Prostate gland (tissue), 2 donors: Measurements from ENCODE around the gene SLC25A36. TPM values are rescaled to one million over a fixed set of nuclear protein-coding genes. Genes with fewer than 3 reads are reported as not detected.
"Not testable (repeated sequence)": the region's sequence is repeated elsewhere in the genome, so short reads cannot be mapped to it uniquely, and the experiment has no call there.

Source experiments
- DNase-seq: peaks from one replicate; pipeline ENCODE4 v3.0.0-alpha.2; 2019; ENCODE audit warnings: low spot score
- H3K27ac ChIP-seq, 2 donors: fragments of 200-600 bp; sonication (generic); 2 replicates each; pipeline ENCODE4 v1.5.1; 2017 to 2019
- H3K27me3 ChIP-seq: fragments of 200-600 bp; sonication (generic); replicated peaks from 2 replicates; pipeline ENCODE4 v1.5.1; 2019; ENCODE audit not compliant: insufficient read depth
- H3K36me3 ChIP-seq, 2 donors: fragments of 200-600 bp; sonication (generic); 1 replicate in 1 of 2; 2 replicates in 1 of 2; pipeline versions ENCODE4 v1.5.1 to v1.8.1; 2017 to 2019
- H3K4me1 ChIP-seq: fragments of 200-600 bp; sonication (generic); replicated peaks from 2 replicates; pipeline ENCODE4 v1.5.1; 2019
- H3K4me3 ChIP-seq, 2 donors: fragments of 200-600 bp; sonication (generic); 2 replicates each; pipeline ENCODE4 v1.5.1; 2017 to 2019
- H3K9me3 ChIP-seq: fragments of 200-600 bp; sonication (generic); 2 replicates; pipeline ENCODE4 v1.5.1; 2017
- POLR2A ChIP-seq: fragments of 450-650 bp; IDR thresholded peaks from one replicate; pipeline ENCODE4 v1.6.1; 2016; ENCODE audit warnings: antibody characterized with exemption, mild to moderate bottlenecking
- POLR2AphosphoS5 ChIP-seq: sonication (generic); formaldehyde crosslinking; IDR thresholded peaks from one replicate; pipeline ENCODE4 v1.6.1; 2017; ENCODE audit warnings: antibody characterized with exemption
- WGBS: methylation state at CpG from one replicate; pipeline ENCODE4 v1.1.5; 2018; 5-methylcytosine and 5-hydroxymethylcytosine counted together
- intact Hi-C: fragments of 100-400 bp; cut with DNase I; formaldehyde crosslinking; loops from one replicate; pipeline ENCODE4 v1.14.2; 2022
- total RNA-seq, 2 donors: library from RNA; depleted of rRNA; stranded (reverse); fragments of >200 nt; gene quantifications; one replicate each; pipeline ENCODE4 v1.1.0, GENCODE V29; 2016
- TF ChIP-seq, protein P1 (sequence below), 4 experiments: fragments of 200-600 bp in 2 of 4; fragments of 450-650 bp in 2 of 4; sonication (generic) in 2 of 4; IDR thresholded peaks; 1 replicate in 3 of 4; 2 replicates in 1 of 4; pipeline ENCODE4 v1.5.1; 2016 to 2019; ENCODE audit warnings: antibody characterized with exemption in 4 of 4, mild to moderate bottlenecking in 2 of 4, moderate library complexity in 2 of 4

Gene SLC25A36
- total RNA-seq, 2 donors from 2014 or later = 91.0 to 93.9 TPM

- Histone ChIP-seq H3K27me3 (no peaks in the 10 kb centered on the region), H3K4me1 (no peaks in the 10 kb centered on the region), H3K27ac (no peak overlapping the region), H3K4me3 (no peak overlapping the region), H3K36me3 (no peaks in the 10 kb centered on the region), H3K9me3 (no peaks in the 10 kb centered on the region)
- 57% methylated on average over 4 of the region's 4 CpGs for WGBS
- intact Hi-C loops = loop anchor here (1.0 kb wide), 1 partner anchor 93 kb away; no protein-coding TSS in a partner anchor
- no peak for DNase-seq
- no peak for TF ChIP-seq POLR2AphosphoS5
- TF ChIP-seq POLR2A = no peak
- TF ChIP-seq, protein P1, sequence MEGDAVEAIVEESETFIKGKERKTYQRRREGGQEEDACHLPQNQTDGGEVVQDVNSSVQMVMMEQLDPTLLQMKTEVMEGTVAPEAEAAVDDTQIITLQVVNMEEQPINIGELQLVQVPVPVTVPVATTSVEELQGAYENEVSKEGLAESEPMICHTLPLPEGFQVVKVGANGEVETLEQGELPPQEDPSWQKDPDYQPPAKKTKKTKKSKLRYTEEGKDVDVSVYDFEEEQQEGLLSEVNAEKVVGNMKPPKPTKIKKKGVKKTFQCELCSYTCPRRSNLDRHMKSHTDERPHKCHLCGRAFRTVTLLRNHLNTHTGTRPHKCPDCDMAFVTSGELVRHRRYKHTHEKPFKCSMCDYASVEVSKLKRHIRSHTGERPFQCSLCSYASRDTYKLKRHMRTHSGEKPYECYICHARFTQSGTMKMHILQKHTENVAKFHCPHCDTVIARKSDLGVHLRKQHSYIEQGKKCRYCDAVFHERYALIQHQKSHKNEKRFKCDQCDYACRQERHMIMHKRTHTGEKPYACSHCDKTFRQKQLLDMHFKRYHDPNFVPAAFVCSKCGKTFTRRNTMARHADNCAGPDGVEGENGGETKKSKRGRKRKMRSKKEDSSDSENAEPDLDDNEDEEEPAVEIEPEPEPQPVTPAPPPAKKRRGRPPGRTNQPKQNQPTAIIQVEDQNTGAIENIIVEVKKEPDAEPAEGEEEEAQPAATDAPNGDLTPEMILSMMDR (IDR thresholded peaks at IDR 0.05) = no peak
Measured at GRCh38 chr3:141011997-141012262, 70.3 kb downstream of the SLC25A36 start.

DNA sequence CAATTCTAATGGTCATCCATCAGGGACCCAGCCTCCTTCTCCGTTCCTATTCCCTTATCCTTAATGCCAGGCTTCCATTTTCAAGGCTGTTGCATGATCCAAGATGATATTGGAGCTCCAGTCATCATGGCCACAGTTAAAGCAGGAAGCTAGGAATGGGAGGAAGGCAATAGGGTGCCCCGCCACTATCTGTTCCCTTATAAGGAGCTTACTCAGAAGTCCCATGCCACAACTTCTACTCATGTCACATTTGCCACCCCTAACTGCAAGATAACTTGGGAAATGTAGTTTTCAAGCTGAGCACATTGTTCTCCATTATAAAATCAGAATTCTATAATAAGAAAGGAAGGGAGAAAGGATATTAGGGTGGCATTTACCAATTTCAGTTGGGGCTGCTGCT, 70.9 kb downstream of the SLC25A36 start:
- H3K36me3 ChIP-seq = no peaks in the 10 kb centered on the region
- WGBS = 96% methylated on average over 2 of the region's 2 CpGs

DNA sequence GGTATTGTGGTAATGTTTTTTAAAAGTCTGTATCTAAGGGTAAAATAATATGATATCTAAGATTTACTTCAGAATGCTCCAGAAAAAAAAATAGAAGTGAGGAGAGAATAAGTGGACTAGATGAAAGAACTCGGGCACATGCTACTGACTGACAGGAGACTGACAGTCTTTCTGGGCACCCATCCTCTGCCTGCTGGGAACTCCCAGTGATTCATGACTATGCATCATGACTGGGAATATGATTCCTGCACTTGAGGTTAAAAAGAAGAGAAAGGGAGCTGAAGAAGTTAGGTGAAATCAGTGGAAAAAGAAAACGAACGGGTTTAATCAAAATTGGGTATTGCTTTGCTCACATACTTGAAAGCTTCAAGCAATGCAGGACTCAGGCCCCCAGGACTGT, 73.8 kb downstream of the SLC25A36 start:
- H3K9me3 ChIP-seq = no peaks in the 10 kb centered on the region
- no peak for TF ChIP-seq POLR2A
- no peak for TF ChIP-seq POLR2AphosphoS5
- TF ChIP-seq, protein P1 (IDR thresholded peaks at IDR 0.05) = no peak
- no peaks in the 10 kb centered on the region for H3K4me1 ChIP-seq
- intact Hi-C loops = no loop called here
- no peak overlapping the region for H3K4me3 ChIP-seq
- no peak for DNase-seq
- WGBS = 89% methylated on average over 3 of the region's 3 CpGs
- no peaks in the 10 kb centered on the region for H3K36me3 ChIP-seq
- H3K27me3 ChIP-seq = no peaks in the 10 kb centered on the region
- H3K27ac ChIP-seq = no peak overlapping the region

More for the DNA sequence above, 70.9 kb downstream of the SLC25A36 start:
- no peaks in the 10 kb centered on the region for H3K9me3 ChIP-seq
- no peak overlapping the region for H3K4me3 ChIP-seq
- H3K27ac ChIP-seq = no peak overlapping the region
- no peaks in the 10 kb centered on the region for H3K27me3 ChIP-seq
- intact Hi-C loops = loop anchor here (1.0 kb wide), 1 partner anchor 93 kb away; no protein-coding TSS in a partner anchor
- TF ChIP-seq POLR2AphosphoS5 = no peak
- no peak for TF ChIP-seq POLR2A
- TF ChIP-seq, protein P1 (IDR thresholded peaks at IDR 0.05) = no peak
- no peaks in the 10 kb centered on the region for H3K4me1 ChIP-seq
- no peak for DNase-seq

GRCh38 chr3:141017366-141018322, 76.0 kb downstream of the SLC25A36 start:
- H3K36me3 ChIP-seq, H3K4me1 ChIP-seq, intact Hi-C loops, H3K27ac ChIP-seq, H3K27me3 ChIP-seq, H3K9me3 ChIP-seq, H3K4me3 ChIP-seq, DNase-seq: not testable (repeated sequence)
- 81% methylated on average over 21 of the region's 23 CpGs for WGBS

DNA sequence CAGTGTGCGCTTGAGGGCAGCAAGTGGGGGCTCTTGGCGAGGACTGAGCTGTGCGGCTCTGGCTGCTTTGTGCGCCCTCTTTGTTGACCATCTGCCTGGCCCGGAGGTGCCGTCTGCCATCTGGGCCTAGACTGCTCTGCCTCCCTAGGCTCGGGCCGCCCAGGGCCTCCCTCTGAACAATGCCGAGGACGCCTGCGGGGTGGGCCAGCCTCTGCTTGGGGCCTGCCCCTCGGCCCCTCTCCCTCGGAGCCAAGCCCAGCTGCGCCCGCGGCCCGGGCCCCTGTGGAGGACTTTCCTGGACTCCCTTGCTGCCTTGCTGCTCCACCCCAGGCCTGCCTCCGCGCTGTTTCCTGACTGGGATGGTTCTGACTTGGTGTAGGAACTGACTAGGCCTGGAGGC, 77.6 kb downstream of the SLC25A36 start:
- DNase-seq = no peak
- 96% methylated on average over 16 of the region's 19 CpGs for WGBS
- no peak overlapping the region for H3K4me3 ChIP-seq
- H3K4me1 ChIP-seq = no peaks in the 10 kb centered on the region
- TF ChIP-seq POLR2AphosphoS5 (no peak), POLR2A (no peak)
- TF ChIP-seq, protein P1 (IDR thresholded peaks at IDR 0.05) = no peak
- no peaks in the 10 kb centered on the region for H3K36me3 ChIP-seq
- intact Hi-C loops = no loop called here
- no peaks in the 10 kb centered on the region for H3K9me3 ChIP-seq
- no peak overlapping the region for H3K27ac ChIP-seq
- no peaks in the 10 kb centered on the region for H3K27me3 ChIP-seq
